Measurements from ENCODE around the gene N4BP2.

DNA sequence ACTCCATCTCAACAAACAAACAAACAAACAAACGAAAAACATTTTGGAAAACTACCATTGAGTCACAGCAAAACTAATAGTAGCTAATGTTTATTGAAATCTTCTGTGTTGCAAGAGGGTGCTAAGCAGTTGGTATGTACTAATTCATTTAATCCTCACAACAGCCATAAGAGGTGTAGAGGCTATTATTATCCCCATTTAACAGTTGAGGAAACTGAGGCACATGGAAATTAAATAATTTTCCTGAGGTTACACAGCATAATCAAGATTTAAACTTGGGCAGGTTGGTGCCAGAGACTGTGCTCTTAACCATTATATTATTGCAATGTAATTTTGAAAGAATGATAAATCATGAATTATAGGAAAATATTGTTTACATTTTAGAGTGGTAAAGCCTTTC, 122.7 kb downstream of the N4BP2 start:
- TF ChIP-seq CTCF (conservative IDR thresholded peaks at IDR 0.05) (no peak), ZFX (IDR thresholded peaks at IDR 0.05) (no peak)

All from C4-2B (cell line).